GM12875 (cell line): ENCODE data around the gene SCLY.
"Not testable (repeated sequence)": the region's sequence is repeated elsewhere in the genome, so short reads cannot be mapped to it uniquely, and the experiment has no call there.

Experiments
- H3K4me3 ChIP-seq: one replicate; pipeline ENCODE4 v1.5.1; 2011; ENCODE audit warnings: low read depth, low read length, control low read depth
- TF ChIP-seq, protein P1 (sequence below): IDR thresholded peaks from 2 replicates; pipeline ENCODE4 v1.5.1; 2011; ENCODE audit warnings: low read depth, mild to moderate bottlenecking, control low read depth, inconsistent platforms, low read length, moderate library complexity, borderline replicate concordance; ENCODE audit not compliant: insufficient read depth

The SCLY gene

GRCh38 chr2:238063414-238064189 is 2.8 kb downstream of the SCLY start:
- TF ChIP-seq, protein P1, sequence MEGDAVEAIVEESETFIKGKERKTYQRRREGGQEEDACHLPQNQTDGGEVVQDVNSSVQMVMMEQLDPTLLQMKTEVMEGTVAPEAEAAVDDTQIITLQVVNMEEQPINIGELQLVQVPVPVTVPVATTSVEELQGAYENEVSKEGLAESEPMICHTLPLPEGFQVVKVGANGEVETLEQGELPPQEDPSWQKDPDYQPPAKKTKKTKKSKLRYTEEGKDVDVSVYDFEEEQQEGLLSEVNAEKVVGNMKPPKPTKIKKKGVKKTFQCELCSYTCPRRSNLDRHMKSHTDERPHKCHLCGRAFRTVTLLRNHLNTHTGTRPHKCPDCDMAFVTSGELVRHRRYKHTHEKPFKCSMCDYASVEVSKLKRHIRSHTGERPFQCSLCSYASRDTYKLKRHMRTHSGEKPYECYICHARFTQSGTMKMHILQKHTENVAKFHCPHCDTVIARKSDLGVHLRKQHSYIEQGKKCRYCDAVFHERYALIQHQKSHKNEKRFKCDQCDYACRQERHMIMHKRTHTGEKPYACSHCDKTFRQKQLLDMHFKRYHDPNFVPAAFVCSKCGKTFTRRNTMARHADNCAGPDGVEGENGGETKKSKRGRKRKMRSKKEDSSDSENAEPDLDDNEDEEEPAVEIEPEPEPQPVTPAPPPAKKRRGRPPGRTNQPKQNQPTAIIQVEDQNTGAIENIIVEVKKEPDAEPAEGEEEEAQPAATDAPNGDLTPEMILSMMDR, result no peak
- H3K4me3 ChIP-seq, result no peak overlapping the region

DNA sequence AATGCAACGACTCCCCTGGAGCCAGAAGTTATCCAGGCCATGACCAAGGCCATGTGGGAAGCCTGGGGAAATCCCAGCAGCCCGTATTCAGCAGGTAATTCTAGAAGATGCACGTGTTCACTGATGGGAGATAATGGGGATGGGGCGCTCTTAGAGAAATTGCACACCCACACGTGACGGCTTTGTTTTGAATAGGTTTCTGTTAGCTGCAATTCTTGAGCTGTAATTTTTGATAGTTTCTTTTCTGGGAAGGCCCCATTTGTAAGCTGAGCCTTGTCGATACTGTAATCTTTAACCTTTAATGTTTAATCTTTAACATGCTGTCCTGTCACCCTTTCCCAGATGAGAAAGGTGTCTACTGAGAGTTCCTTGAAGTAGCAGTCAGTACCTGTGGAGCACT is 3.6 kb downstream of the SCLY start:
- TF ChIP-seq, protein P1, result no peak
- no peak overlapping the region for H3K4me3 ChIP-seq

GRCh38 chr2:238065071-238065846 is 4.5 kb downstream of the SCLY start:
- no peak overlapping the region for H3K4me3 ChIP-seq
- TF ChIP-seq, protein P1, result no peak

DNA sequence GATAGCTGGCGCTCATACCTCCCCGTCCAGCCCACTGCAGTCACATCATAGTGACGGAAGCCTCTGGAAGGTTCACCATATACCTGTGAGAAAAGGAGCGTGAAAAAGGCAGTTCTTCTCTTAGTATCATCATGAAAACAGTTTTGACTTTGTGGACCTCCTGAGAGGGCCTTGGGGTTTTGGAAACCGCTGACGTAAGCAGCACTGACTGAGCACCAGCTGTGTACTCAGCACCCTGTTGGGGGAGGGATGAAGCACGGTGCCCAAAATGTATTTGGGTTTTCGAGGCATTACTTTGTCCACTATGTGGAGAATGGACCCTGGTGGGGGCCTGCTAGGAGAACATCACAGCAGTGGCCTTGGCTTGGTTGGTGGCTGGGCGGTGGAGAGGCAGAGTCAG is 5.4 kb downstream of the SCLY start:
- TF ChIP-seq, protein P1, result no peak
- H3K4me3 ChIP-seq, result no peak overlapping the region

DNA sequence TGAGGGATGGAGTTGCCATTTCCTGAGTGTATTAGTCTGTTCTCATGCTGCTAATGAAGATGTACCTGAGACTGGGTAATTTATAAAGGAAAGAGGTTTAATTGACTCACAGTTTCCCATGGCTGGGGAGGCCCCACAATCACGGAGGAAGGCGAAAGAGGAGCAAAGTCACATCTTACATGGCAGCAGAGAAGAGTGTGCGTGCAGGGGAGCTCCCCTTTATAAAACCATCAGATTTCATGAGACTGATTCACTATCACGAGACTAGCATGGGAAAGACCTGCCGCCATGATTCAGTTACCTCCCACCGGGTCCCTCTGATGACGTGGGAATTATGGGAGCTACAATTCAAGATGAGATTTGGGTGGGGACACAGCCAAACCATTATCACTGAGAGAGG is 5.9 kb downstream of the SCLY start:
- not testable (repeated sequence) for H3K4me3 ChIP-seq

- TF ChIP-seq, protein P1, result no peak
- no peak overlapping the region for H3K4me3 ChIP-seq
These were observed 7.1 kb downstream of the SCLY start for GRCh38 chr2:238067939-238068338.

DNA sequence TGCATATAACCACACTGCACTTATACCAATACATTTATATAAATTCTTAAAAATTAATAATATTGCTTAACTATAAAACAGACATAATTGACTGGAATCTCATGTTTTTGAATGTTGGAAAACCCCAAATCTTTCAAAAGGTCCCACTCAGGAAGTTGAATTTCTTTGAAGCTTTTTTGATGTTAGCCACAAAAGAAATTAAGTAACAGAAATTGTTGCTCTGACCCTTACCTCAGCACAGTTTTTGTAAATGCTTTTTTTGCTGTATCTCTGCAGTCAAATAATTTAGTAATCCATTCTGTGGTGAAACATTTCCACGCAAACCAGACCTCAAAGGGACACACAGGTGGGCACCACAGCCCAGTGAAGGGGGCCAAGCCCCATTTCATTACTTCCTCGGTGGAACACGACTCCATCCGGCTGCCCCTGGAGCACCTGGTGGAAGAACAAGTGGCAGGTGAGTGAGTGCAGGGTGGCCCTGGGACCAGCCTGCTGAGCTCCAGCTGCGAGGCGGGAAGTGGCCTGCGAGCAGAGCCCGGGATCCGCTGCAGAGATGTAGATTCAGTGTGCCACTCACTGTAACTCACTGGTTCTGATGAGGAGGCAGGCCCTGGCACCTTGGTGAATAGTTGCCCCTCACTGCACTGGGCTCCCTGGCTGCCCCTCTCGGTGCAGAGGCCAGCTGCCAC is 8.4 kb downstream of the SCLY start:
- no peak overlapping the region for H3K4me3 ChIP-seq
- TF ChIP-seq, protein P1, result no peak
